Omental fat pad (tissue), 4 donors: ENCODE measurements around the gene GPC2. TPM values are rescaled to one million over a fixed set of nuclear protein-coding genes. Genes with fewer than 3 reads are reported as not detected.
"Not testable (repeated sequence)": the region's sequence is repeated elsewhere in the genome, so short reads cannot be mapped to it uniquely, and the experiment has no call there.

Experiments
- ATAC-seq: fragments of 150-250 bp; one replicate; pipeline ENCODE4 v1.9.1; 2016; ENCODE audit warnings: mild to moderate bottlenecking, moderate library complexity; ENCODE audit not compliant: low FRiP score
- DNase-seq: peaks from one replicate; pipeline ENCODE4 v3.0.0-alpha.2; 2019; ENCODE audit warnings: low spot score
- CTCF ChIP-seq, 3 donors: fragments of 450-650 bp; IDR thresholded peaks; one replicate each; pipeline ENCODE4 v1.5.1; 2016 to 2017; ENCODE audit warnings: antibody characterized with exemption in 3 of 3, mild to moderate bottlenecking in 3 of 3, moderate library complexity in 2 of 3
- total RNA-seq, 4 donors: library from RNA; depleted of rRNA; stranded (reverse); fragments of >200 nt; gene quantifications; one replicate each; pipeline ENCODE4 v1.1.0, GENCODE V29; 2016

GPC2 gene
- total RNA-seq, 4 donors from 2014 or later = 0.48 TPM; not detected in 3

DNA sequence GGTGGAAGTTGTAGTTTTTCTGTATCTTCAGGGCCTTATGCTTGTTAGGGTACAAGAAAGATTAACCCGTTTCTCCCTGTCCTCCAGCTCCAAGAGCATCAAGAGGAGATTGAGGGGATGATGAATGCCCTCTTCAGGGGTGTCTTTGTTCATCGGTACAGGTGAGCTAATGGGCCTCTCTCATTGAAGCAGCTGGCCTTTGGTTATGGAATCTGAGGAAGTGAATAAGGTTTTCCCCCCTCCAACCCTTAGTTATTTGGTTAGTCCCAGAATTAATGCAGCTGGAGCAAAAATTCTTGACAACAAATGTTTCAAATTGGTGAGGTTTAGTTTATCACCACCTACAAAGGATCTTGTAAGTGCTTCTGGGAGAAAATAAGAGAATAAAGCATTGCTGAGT lies 18.0 kb upstream of the GPC2 start:
- ATAC-seq (no peak), DNase-seq (no peak)
- TF ChIP-seq CTCF (IDR thresholded peaks at IDR 0.05) = no peak

- ATAC-seq (no peak), DNase-seq (no peak)
- TF ChIP-seq CTCF (IDR thresholded peaks at IDR 0.05) = no peak
These were observed 15.8 kb upstream of the GPC2 start for GRCh38 chr7:100192969-100193368.

DNA sequence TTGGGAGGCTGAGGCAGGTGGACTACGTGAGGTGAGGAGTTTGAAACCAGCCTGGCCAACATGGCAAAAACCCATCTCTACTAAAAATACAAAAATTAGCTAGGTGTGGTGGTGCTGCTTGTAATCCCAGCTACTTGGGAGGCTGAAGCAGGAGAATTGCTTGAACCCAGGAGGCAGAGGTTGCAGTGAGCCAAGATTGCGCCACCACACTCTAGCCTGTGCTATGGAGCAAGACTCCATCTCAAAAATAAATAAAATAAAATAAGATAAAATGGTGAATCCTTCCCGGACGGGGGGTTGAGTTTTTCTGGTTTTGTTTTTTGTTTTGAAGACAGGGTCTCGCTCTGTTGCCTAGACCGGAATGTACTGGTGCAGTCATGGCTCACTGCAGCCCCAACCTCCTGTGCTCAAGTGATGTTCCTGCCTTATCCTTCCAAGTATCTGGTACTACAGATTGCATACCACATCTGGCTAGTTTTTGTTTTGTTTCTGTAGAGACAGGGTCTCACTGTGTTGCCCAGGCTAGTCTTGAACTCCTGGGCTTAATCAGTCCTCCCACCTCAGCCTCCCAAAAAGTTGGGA lies 15.2 kb upstream of the GPC2 start:
- not testable (repeated sequence) for ATAC-seq, DNase-seq

DNA sequence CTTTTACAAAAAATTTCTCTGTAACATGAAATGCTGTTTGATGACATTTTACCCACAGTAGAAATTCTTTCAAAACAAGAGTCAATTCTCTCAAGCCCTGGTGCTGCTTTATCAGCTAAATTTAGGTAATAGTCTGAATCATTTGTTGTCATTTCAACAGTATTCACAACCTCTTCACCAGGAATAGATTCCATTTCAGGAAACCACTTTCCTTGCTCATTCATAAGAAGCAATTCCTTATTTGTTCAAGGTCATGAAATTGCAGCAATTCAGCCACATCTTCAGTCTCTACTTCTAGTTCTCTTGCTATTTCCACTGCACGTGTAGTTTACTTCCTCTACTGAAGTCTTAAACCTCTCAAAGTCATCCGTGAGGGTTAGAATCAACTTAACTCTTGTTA lies 14.6 kb upstream of the GPC2 start:
- no peak for TF ChIP-seq CTCF (IDR thresholded peaks at IDR 0.05)
- ATAC-seq (no peak), DNase-seq (no peak)

GRCh38 chr7:100190048-100190711 lies 13.0 kb upstream of the GPC2 start:
- no peak for ATAC-seq
- no peak for DNase-seq
- TF ChIP-seq CTCF (IDR thresholded peaks at IDR 0.05) = no peak

- DNase-seq = no peak
- TF ChIP-seq CTCF (IDR thresholded peaks at IDR 0.05) = no peak
- ATAC-seq = no peak
These were observed 11.9 kb upstream of the GPC2 start for GRCh38 chr7:100189061-100189460.

DNA sequence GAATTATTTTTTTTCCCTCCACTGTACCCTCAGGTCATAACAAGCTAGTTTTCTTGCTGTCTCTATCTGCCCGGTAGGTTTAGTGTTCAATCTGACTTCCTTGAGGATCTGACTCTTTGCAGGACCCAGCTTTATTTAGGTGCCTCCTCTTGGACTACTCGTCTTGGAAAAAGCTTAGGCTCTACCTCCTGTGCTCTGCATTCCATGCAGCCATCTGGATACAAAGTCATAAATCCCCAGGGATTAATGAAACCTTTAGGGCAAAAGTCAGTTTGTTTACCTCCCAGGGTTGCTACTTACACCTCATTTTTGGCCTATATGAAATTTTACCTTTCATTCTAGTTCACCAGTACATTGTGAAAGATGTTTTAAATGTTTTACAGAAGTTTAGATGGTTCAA lies 8.5 kb upstream of the GPC2 start:
- no peak for DNase-seq
- no peak for TF ChIP-seq CTCF (IDR thresholded peaks at IDR 0.05)
- ATAC-seq = no peak

- not testable (repeated sequence) for DNase-seq, ATAC-seq
These were observed 5.9 kb upstream of the GPC2 start for GRCh38 chr7:100183090-100183489.

- not testable (repeated sequence) for DNase-seq, ATAC-seq
These were observed 5.4 kb upstream of the GPC2 start for GRCh38 chr7:100182616-100183015.

GRCh38 chr7:100180084-100180483 lies 2.9 kb upstream of the GPC2 start:
- ATAC-seq, DNase-seq: not testable (repeated sequence)
